Measurements from ENCODE around the gene MAK. TPM values are rescaled to one million over a fixed set of nuclear protein-coding genes. Genes with fewer than 3 reads are reported as not detected.
A peak's percentile ranks its signal among the peaks of the same experiment; 100 is the strongest.

MAK gene
- total and polyA plus RNA-seq, 2 of the 13 experiments (the other 11 are each of a cell fraction or from before 2014, with no cell fraction given) = 0.04 TPM; not detected in 1

GRCh38 chr6:10722570-10722819 is 115.8 kb downstream of the MAK start (continued):
- TF ChIP-seq ZNF614 (CRISPR knock-in tag; IDR thresholded peaks at IDR 0.05; ENCODE audit: borderline replicate concordance) (no peak), IKZF5 (CRISPR knock-in tag; IDR thresholded peaks at IDR 0.05) (no peak), ZNF253 (CRISPR knock-in tag; IDR thresholded peaks at IDR 0.05; ENCODE audit: borderline replicate concordance) (no peak), ATAD3A (CRISPR knock-in tag; IDR thresholded peaks at IDR 0.05) (no peak), ZNF616 (CRISPR knock-in tag; IDR thresholded peaks at IDR 0.05; ENCODE audit: low read depth) (no peak), STAG1 (CRISPR knock-in tag; IDR thresholded peaks at IDR 0.05) (no peak), ATF4 (CRISPR knock-in tag; IDR thresholded peaks at IDR 0.05) (peak in 1 of 2 experiments; percentile 6; a peak in 1 of 4 replicates), KDM5B (CRISPR knock-in tag; IDR thresholded peaks at IDR 0.05; ENCODE audit: borderline replicate concordance) (peak; percentile 80; the same call in 1 of the 2 replicates), BRD4 (CRISPR knock-in tag; IDR thresholded peaks at IDR 0.05) (no peak), ZNF34 (CRISPR knock-in tag; IDR thresholded peaks at IDR 0.05; ENCODE audit: borderline replicate concordance) (no peak), HOXA9 (CRISPR knock-in tag; IDR thresholded peaks at IDR 0.05; ENCODE audit: borderline replicate concordance) (no peak), ZNF563 (CRISPR knock-in tag; IDR thresholded peaks at IDR 0.05) (no peak), SRSF1 (optimal IDR thresholded peaks at IDR 0.05; ENCODE audit: low read depth, low read length) (no peak), ZNF766 (CRISPR knock-in tag; IDR thresholded peaks at IDR 0.05; ENCODE audit: borderline replicate concordance) (no peak), ZBTB25 (CRISPR knock-in tag; IDR thresholded peaks at IDR 0.05) (no peak), SMARCC2 (IDR thresholded peaks at IDR 0.05) (no peak), THAP11 (CRISPR knock-in tag; IDR thresholded peaks at IDR 0.05) (no peak), ZNF101 (CRISPR knock-in tag; IDR thresholded peaks at IDR 0.05; ENCODE audit: borderline replicate concordance, low read depth) (no peak; the same call in 1 of the 2 replicates), ZNF33A (CRISPR knock-in tag; IDR thresholded peaks at IDR 0.05; ENCODE audit: borderline replicate concordance) (no peak), PAX8 (CRISPR knock-in tag; IDR thresholded peaks at IDR 0.05; ENCODE audit: borderline replicate concordance) (peak; percentile 29; the same call in 1 of the 2 replicates), ZNF652 (CRISPR knock-in tag; IDR thresholded peaks at IDR 0.05; ENCODE audit: borderline replicate concordance, low read depth) (no peak), RNF219 (CRISPR knock-in tag; IDR thresholded peaks at IDR 0.05) (no peak), HNRNPL (IDR thresholded peaks at IDR 0.05; ENCODE audit: low read depth, low read length) (no peak), CCAR2 (optimal IDR thresholded peaks at IDR 0.05; ENCODE audit: low read depth, low read length) (no peak), ZNF678 (CRISPR knock-in tag; IDR thresholded peaks at IDR 0.05) (no peak), ZNF225 (CRISPR knock-in tag; IDR thresholded peaks at IDR 0.05) (0 out of 2 replicates have a peak, but pooled peaks have one; percentile 14), NFIB (CRISPR knock-in tag; IDR thresholded peaks at IDR 0.05; ENCODE audit: borderline replicate concordance) (0 out of 2 replicates have a peak, but pooled peaks have one; percentile 89), ZNF788 (CRISPR knock-in tag; IDR thresholded peaks at IDR 0.05; ENCODE audit: borderline replicate concordance) (no peak)
